Peyer's patch (tissue), 4 donors: ENCODE data around the gene ACTL10.

Source experiments
- CTCF ChIP-seq, 6 experiments: fragments of 450-650 bp in 4 of 6; fragments of 200-600 bp in 2 of 6; sonication (generic) in 1 of 6; IDR thresholded peaks; one replicate each; pipeline ENCODE4 v1.5.1; 2017 to 2019; ENCODE audit warnings: antibody characterized with exemption in 6 of 6, mild to moderate bottlenecking in 3 of 6, moderate library complexity in 1 of 6
- POLR2A ChIP-seq, 2 donors: fragments of 450-650 bp; IDR thresholded peaks; one replicate each; pipeline ENCODE4 v1.5.1; 2017; ENCODE audit warnings: antibody characterized with exemption in 2 of 2, mild to moderate bottlenecking in 2 of 2, moderate library complexity in 2 of 2

GRCh38 chr20:33681728-33682353 lies 15.1 kb downstream of the ACTL10 start:
- TF ChIP-seq CTCF (IDR thresholded peaks at IDR 0.05) (no peak), POLR2A (IDR thresholded peaks at IDR 0.05) (no peak)
